H1 (cell line): ENCODE measurements around the gene FHIP1B. TPM values are rescaled to one million over a fixed set of nuclear protein-coding genes. Genes with fewer than 3 reads are reported as not detected.
A peak's percentile ranks its signal among the peaks of the same experiment; 100 is the strongest.

Experiments used
- CTCF ChIA-PET: fragments of 300-600 bp; sonication (Branson Sonifier 250); formaldehyde crosslinking; loops from one replicate; lab custom pipeline; 2021; ENCODE audit not compliant: partially characterized antibody; lab: Charles Lee
- POLR2A ChIA-PET: fragments of 300-600 bp; sonication (Branson Sonifier 250); formaldehyde crosslinking; loops from one replicate; lab custom pipeline; 2021; ENCODE audit warnings: inconsistent platforms; ENCODE audit not compliant: partially characterized antibody; lab: Charles Lee
- DNase-seq, 2 experiments: peaks; one replicate each; pipeline versions ENCODE4 v3.0.0 to v3.0.0-alpha.2; 2010 to 2022; ENCODE audit warnings: low spot score in 2 of 2, low read depth in 1 of 2, mixed read lengths in 1 of 2
- FAIRE-seq: peaks from 2 replicates; lab custom pipeline; 2011; peaks lifted over from hg19 to GRCh38; lab: Jason Lieb, UNC
- H2AFZ ChIP-seq: 2 replicates; pipeline ENCODE4 v1.8.1; 2012; ENCODE audit warnings: low read length, inconsistent platforms
- H2AK5ac ChIP-seq: 2 replicates; pipeline ENCODE4 v1.6.1; 2013; ENCODE audit warnings: low read depth, low read length
- H2BK120ac ChIP-seq: replicated peaks from 2 replicates; pipeline ENCODE3; 2013; ENCODE audit warnings: low read depth, low read length, inconsistent platforms
- H2BK12ac ChIP-seq: 2 replicates; pipeline ENCODE4 v1.6.1; 2013; ENCODE audit warnings: low read depth, low read length
- H2BK15ac ChIP-seq: 2 replicates; pipeline ENCODE4 v1.6.1; 2013; ENCODE audit warnings: low read length
- H2BK20ac ChIP-seq: 2 replicates; pipeline ENCODE4 v1.6.1; 2013; ENCODE audit warnings: low read length
- H2BK5ac ChIP-seq: 2 replicates; pipeline ENCODE4 v1.6.1; 2013; ENCODE audit warnings: low read depth, low read length
- H3K14ac ChIP-seq: 2 replicates; pipeline ENCODE4 v1.6.1; 2013; ENCODE audit warnings: inconsistent platforms; ENCODE audit not compliant: insufficient read length
- H3K18ac ChIP-seq: 2 replicates; pipeline ENCODE4 v1.6.1; 2013; ENCODE audit warnings: low read length; ENCODE audit errors: extremely low read depth
- H3K23ac ChIP-seq: 2 replicates; pipeline ENCODE4 v1.6.1; 2013; ENCODE audit warnings: inconsistent platforms; ENCODE audit not compliant: insufficient read length
- H3K23me2 ChIP-seq: 2 replicates; pipeline ENCODE4 v1.6.1; 2013; ENCODE audit warnings: low read depth, low read length
- H3K27ac ChIP-seq: 2 replicates; pipeline ENCODE4 v1.6.1; 2011; ENCODE audit warnings: low read depth, low read length, inconsistent platforms
- H3K27me3 ChIP-seq, 4 experiments: replicated peaks in 1 of 4; 1 replicate in 1 of 4; 2 replicates in 3 of 4; pipeline versions ENCODE4 v1.6.1 to v1.8.1; 2011 to 2013; ENCODE audit warnings: low read length in 3 of 4, mild to moderate bottlenecking in 3 of 4, inconsistent platforms in 2 of 4, mixed read lengths in 2 of 4, moderate library complexity in 1 of 4; ENCODE audit not compliant: control insufficient read depth in 3 of 4, insufficient read depth in 3 of 4; ENCODE audit errors: extremely low read depth in 1 of 4
- H3K36me3 ChIP-seq, 4 experiments: 2 replicates each; pipeline versions ENCODE4 v1.6.1 to v1.8.1; 2011 to 2013; ENCODE audit warnings: mild to moderate bottlenecking in 4 of 4, low read length in 3 of 4, moderate library complexity in 2 of 4, control low read depth in 1 of 4, inconsistent platforms in 1 of 4; ENCODE audit not compliant: insufficient read depth in 4 of 4, control insufficient read depth in 2 of 4
- H3K4ac ChIP-seq: replicated peaks from 2 replicates; pipeline ENCODE3; 2013; ENCODE audit warnings: low read length, low read depth, mixed read lengths, inconsistent platforms; ENCODE audit not compliant: insufficient read length
- H3K4me1 ChIP-seq, 4 experiments: replicated peaks in 1 of 4; 1 replicate in 1 of 4; 2 replicates in 3 of 4; pipeline versions ENCODE4 v1.6.1 to v1.8.1; 2011 to 2013; ENCODE audit warnings: low read length in 3 of 4, inconsistent platforms in 2 of 4, mixed read lengths in 1 of 4; ENCODE audit not compliant: insufficient read depth in 4 of 4, control insufficient read depth in 3 of 4
- H3K4me2 ChIP-seq, 2 experiments: 2 replicates each; pipeline versions ENCODE4 v1.6.1 to v1.8.1; 2011 to 2013; ENCODE audit warnings: low read depth in 2 of 2, low read length in 2 of 2, control low read depth in 1 of 2, inconsistent platforms in 1 of 2, mild to moderate bottlenecking in 1 of 2; ENCODE audit not compliant: insufficient read depth in 1 of 2
- H3K4me3 ChIP-seq, 4 experiments: fragments of 200-600, 300-600 bp in 1 of 4; sonication (generic), shearing (Covaris generic), sonication (Bioruptor Twin) in 1 of 4; 2 replicates each; pipeline versions ENCODE4 v1.5.1 to v1.8.1; 2011 to 2016; ENCODE audit warnings: low read length in 4 of 4, low read depth in 3 of 4, control low read depth in 2 of 4, inconsistent platforms in 2 of 4, mild to moderate bottlenecking in 2 of 4, mixed read lengths in 1 of 4, moderate library complexity in 1 of 4; ENCODE audit not compliant: insufficient read depth in 2 of 4; ENCODE audit errors: extremely low read depth in 1 of 4
- H3K56ac ChIP-seq: replicated peaks from 2 replicates; pipeline ENCODE3; 2013; ENCODE audit warnings: low read depth, mild to moderate bottlenecking, mixed read lengths, low read length, inconsistent platforms; ENCODE audit not compliant: insufficient read length
- H3K79me1 ChIP-seq: 2 replicates; pipeline ENCODE4 v1.6.1; 2013; ENCODE audit warnings: low read depth, low read length, control low read depth
- H3K79me2 ChIP-seq, 2 experiments: 2 replicates each; pipeline versions ENCODE4 v1.6.1 to v1.8.1; 2012 to 2013; ENCODE audit warnings: low read length in 2 of 2, mild to moderate bottlenecking in 2 of 2, inconsistent platforms in 1 of 2; ENCODE audit not compliant: insufficient read depth in 2 of 2, control insufficient read depth in 1 of 2
- H3K9ac ChIP-seq, 4 experiments: replicated peaks in 1 of 4; 1 replicate in 1 of 4; 2 replicates in 3 of 4; pipeline versions ENCODE4 v1.6.1 to v1.8.1; 2011 to 2013; ENCODE audit warnings: low read depth in 3 of 4, low read length in 3 of 4, control low read depth in 2 of 4, mild to moderate bottlenecking in 2 of 4, moderate library complexity in 2 of 4, inconsistent platforms in 1 of 4; ENCODE audit errors: extremely low read depth in 1 of 4
- H3K9me3 ChIP-seq, 2 experiments: 2 replicates each; pipeline versions ENCODE4 v1.6.1 to v1.8.1; 2012 to 2013; ENCODE audit warnings: mild to moderate bottlenecking in 2 of 2, moderate library complexity in 2 of 2, control low read depth in 1 of 2, inconsistent platforms in 1 of 2, low read depth in 1 of 2, low read length in 1 of 2, mixed read lengths in 1 of 2; ENCODE audit not compliant: insufficient read depth in 2 of 2
- H4K20me1 ChIP-seq, 2 experiments: replicated peaks in 1 of 2; 2 replicates each; pipeline versions ENCODE3 to v1.8.1; 2011 to 2013; ENCODE audit warnings: inconsistent platforms in 2 of 2, low read length in 2 of 2, mild to moderate bottlenecking in 1 of 2; ENCODE audit not compliant: insufficient read depth in 2 of 2, control insufficient read depth in 1 of 2
- H4K5ac ChIP-seq: 2 replicates; pipeline ENCODE4 v1.6.1; 2013; ENCODE audit warnings: low read length, low read depth, mixed read lengths, inconsistent platforms; ENCODE audit not compliant: insufficient read length
- H4K8ac ChIP-seq: 2 replicates; pipeline ENCODE4 v1.8.0; 2013; ENCODE audit warnings: mild to moderate bottlenecking, moderate library complexity, low read length, inconsistent platforms; ENCODE audit not compliant: insufficient read depth; ENCODE audit errors: extremely low read depth
- H4K91ac ChIP-seq: replicated peaks from 2 replicates; pipeline ENCODE3; 2013; ENCODE audit warnings: low read length, mixed read lengths, inconsistent platforms; ENCODE audit not compliant: insufficient read length
- BACH1 ChIP-seq: IDR thresholded peaks from 2 replicates; pipeline ENCODE4 v1.6.1; 2012; ENCODE audit warnings: low read length, improper control_type of control experiment
- CBX5 ChIP-seq: fragments of 300-800, 300-1000 bp; sonication (generic); IDR thresholded peaks from 2 replicates; pipeline ENCODE4 v1.7.1; 2016; ENCODE audit warnings: antibody characterized with exemption, low read length, low read depth
- CEBPB ChIP-seq: IDR thresholded peaks from 2 replicates; pipeline ENCODE4 v1.6.1; 2012; ENCODE audit warnings: low read depth, low read length
- CTBP2 ChIP-seq: IDR thresholded peaks from 2 replicates; pipeline ENCODE4 v1.7.0; 2011; ENCODE audit warnings: borderline replicate concordance, mild to moderate bottlenecking, moderate library complexity, mixed read lengths, low read length; ENCODE audit not compliant: insufficient read depth, insufficient read length
- E2F6 ChIP-seq: IDR thresholded peaks from 2 replicates; pipeline ENCODE4 v1.6.1; 2012; ENCODE audit warnings: inconsistent platforms
- EGR1 ChIP-seq: IDR thresholded peaks from 2 replicates; pipeline ENCODE4 v1.6.1; 2011; ENCODE audit warnings: low read depth, low read length, borderline replicate concordance
- FOSL1 ChIP-seq: IDR thresholded peaks from 2 replicates; pipeline ENCODE4 v1.6.1; 2011; ENCODE audit warnings: mild to moderate bottlenecking, low read depth, low read length, moderate library complexity; ENCODE audit not compliant: insufficient read depth
- KDM5A ChIP-seq: fragments of 200-600 bp; IDR thresholded peaks from 2 replicates; pipeline ENCODE4 v1.7.1; 2012; ENCODE audit warnings: mild to moderate bottlenecking, low read length, inconsistent platforms, mixed read lengths
- POLR2A ChIP-seq, 2 experiments: IDR thresholded peaks; 1 replicate in 1 of 2; 2 replicates in 1 of 2; pipeline ENCODE4 v1.6.1; 2011; ENCODE audit warnings: low read depth in 2 of 2, low read length in 2 of 2, mild to moderate bottlenecking in 2 of 2; ENCODE audit errors: control extremely low read depth in 1 of 2
- SAP30 ChIP-seq: fragments of 300-600 bp; sonication (generic); IDR thresholded peaks from 2 replicates; pipeline ENCODE4 v1.7.1; 2012; ENCODE audit warnings: low read length, moderate library complexity, mild to moderate bottlenecking, inconsistent platforms; ENCODE audit not compliant: insufficient read depth, insufficient replicate concordance
- TEAD4 ChIP-seq: IDR thresholded peaks from 2 replicates; pipeline ENCODE4 v1.6.1; 2012; ENCODE audit warnings: low read depth, low read length, inconsistent platforms, mixed read lengths
- YY1 ChIP-seq: IDR thresholded peaks from 2 replicates; pipeline ENCODE4 v1.6.1; 2011; ENCODE audit warnings: low read depth, mild to moderate bottlenecking, low read length
- WGBS, 2 experiments: shearing (Covaris generic) in 1 of 2; methylation state at CpG; one replicate each; pipeline versions ENCODE4 v1.1.6 to v1.1.7; 2013 to 2015; ENCODE audit warnings: low lambda C conversion rate in 2 of 2, mixed read lengths in 2 of 2, inconsistent platforms in 1 of 2, low coverage in 1 of 2, missing lambda C conversion rate in 1 of 2; ENCODE audit not compliant: insufficient replicate concordance in 2 of 2, insufficient coverage in 1 of 2, insufficient read length in 1 of 2; ENCODE audit errors: extremely low coverage in 1 of 2, missing lambda C conversion rate in 1 of 2; 5-methylcytosine and 5-hydroxymethylcytosine counted together
- polyA plus RNA-seq, 7 experiments: library from polyadenylated mRNA; depleted of rRNA in 3 of 7; stranded (reverse) in 5 of 7; unstranded in 2 of 7; fragments of >200 nt in 5 of 7; fragments of 200-250 nt in 2 of 7; gene quantifications; 1 replicate in 5 of 7; 2 replicates in 1 of 7; 4 replicates in 1 of 7; pipeline versions ENCODE4 v1.2.1 to v1.2.3, GENCODE V29; 2011 to 2013; ENCODE audit warnings: missing spikeins in 2 of 7, mixed read lengths in 2 of 7
- total RNA-seq: library from RNA; stranded (reverse); fragmentation: NEBNext Ultra II Directional; extraction: Animal tissue kit (Norgen Biotek cat#: 25700); gene quantifications from 2 replicates; pipeline ENCODE4 v1.2.1, GENCODE V29; 2021
- TF ChIP-seq, protein P1 (sequence below): IDR thresholded peaks from 2 replicates; pipeline ENCODE4 v1.6.1; 2012; ENCODE audit warnings: inconsistent platforms

FHIP1B gene
- total and polyA plus RNA-seq, 2 of the 8 experiments (the other 6 are each of a cell fraction or from before 2014, with no cell fraction given) = 16.8 to 41.9 TPM

DNA sequence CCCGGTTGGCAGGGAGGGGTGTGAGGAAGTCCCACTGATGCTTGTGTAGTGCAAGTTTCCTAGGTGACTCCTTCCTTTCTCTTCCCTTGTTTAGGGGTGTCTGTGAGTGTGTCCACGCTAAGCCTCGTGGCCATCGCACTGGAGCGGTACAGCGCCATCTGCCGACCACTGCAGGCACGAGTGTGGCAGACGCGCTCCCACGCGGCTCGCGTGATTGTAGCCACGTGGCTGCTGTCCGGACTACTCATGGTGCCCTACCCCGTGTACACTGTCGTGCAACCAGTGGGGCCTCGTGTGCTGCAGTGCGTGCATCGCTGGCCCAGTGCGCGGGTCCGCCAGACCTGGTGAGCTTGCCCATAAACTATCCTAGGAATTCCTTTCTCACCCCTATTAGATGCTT, 35.6 kb upstream of the FHIP1B start:
- H4K91ac ChIP-seq = no peak overlapping the region
- H2BK5ac ChIP-seq = no peak overlapping the region
- FAIRE-seq (no peak), DNase-seq (peak in 1 of 2 experiments; percentile 69)
- H3K4me3 ChIP-seq = no peak overlapping the region
- 0 out of 2 replicates have a peak overlapping the region, but pooled peaks have one; percentile 63 for H2BK20ac ChIP-seq
- H3K23me2 ChIP-seq = no peaks in the 10 kb centered on the region
- H4K5ac ChIP-seq = no peak overlapping the region
- no peaks in the 10 kb centered on the region for H3K36me3 ChIP-seq
- ChIA-PET POLR2A (interaction anchor here (1.4 kb wide), 1 partner anchor 10 kb away, joined by 5 read pairs; the partner anchor contains the start of gene CCKBR), CTCF (interaction anchor here (0.6 to 8.6 kb wide), 33 partner anchors 9 to 819 kb away, joined by 3 to 112 read pairs (median 7); partner anchors contain the start of gene CCKBR)
- H3K18ac ChIP-seq = no peak overlapping the region
- H2BK120ac ChIP-seq = no peak overlapping the region
- H3K4me2 ChIP-seq = no peak overlapping the region
- no peaks in the 10 kb centered on the region for H3K79me1 ChIP-seq
- no peak overlapping the region for H3K27ac ChIP-seq
- H2BK15ac ChIP-seq = no peak overlapping the region
- no peak overlapping the region for H3K9ac ChIP-seq
- H3K56ac ChIP-seq = no peak overlapping the region
- peaks cover 0 to 2% (median 0%) of the 10 kb centered on the region in 4 experiments; a peak in 1 of 7 replicates for H3K27me3 ChIP-seq
- no peak overlapping the region; the same call in 1 of the 2 replicates for H4K8ac ChIP-seq
- H3K4me1 ChIP-seq = peaks cover 0 to 4% (median 0%) of the 10 kb centered on the region in 4 experiments; a peak in 1 of 7 replicates
- WGBS, 2 experiments = 79% methylated on average over 20 of the region's 24 CpGs; no CpG with 5 or more reads in 1 of the 2 experiments
- no peak overlapping the region for H3K23ac ChIP-seq
- H2AFZ ChIP-seq = no peak overlapping the region
- H2AK5ac ChIP-seq = no peak overlapping the region
- no peaks in the 10 kb centered on the region for H4K20me1 ChIP-seq
- no peak overlapping the region for H3K14ac ChIP-seq
- H3K9me3 ChIP-seq = no peaks in the 10 kb centered on the region
- 0 out of 2 replicates have a peak overlapping the region, but pooled peaks have one; percentile 10 for H2BK12ac ChIP-seq
- no peak overlapping the region for H3K4ac ChIP-seq
- no peaks in the 10 kb centered on the region for H3K79me2 ChIP-seq
- TF ChIP-seq BACH1 (0 out of 2 replicates have a peak, but pooled peaks have one; percentile 27), KDM5A (no peak), SAP30 (no peak), CEBPB (no peak), CTBP2 (no peak), CBX5 (no peak), E2F6 (peak; percentile 27; the same call in 1 of the 2 replicates), TEAD4 (no peak), YY1 (no peak), FOSL1 (no peak), EGR1 (peak; percentile 85), POLR2A (IDR thresholded peaks at IDR 0.05; ENCODE audit: control extremely low read depth in 1 of 2, low read depth in 2 of 2, low read length in 2 of 2) (no peak)
- TF ChIP-seq, protein P1, sequence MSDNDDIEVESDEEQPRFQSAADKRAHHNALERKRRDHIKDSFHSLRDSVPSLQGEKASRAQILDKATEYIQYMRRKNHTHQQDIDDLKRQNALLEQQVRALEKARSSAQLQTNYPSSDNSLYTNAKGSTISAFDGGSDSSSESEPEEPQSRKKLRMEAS = peak; percentile 82
